Liver (tissue), 2 donors: ENCODE results near the gene RNF214.

Experiments
- GABPA ChIP-seq, 2 donors: IDR thresholded peaks in 1 of 2; conservative IDR thresholded peaks in 1 of 2; 2 replicates each; pipeline ENCODE4 v1.6.1; 2016; ENCODE audit warnings: antibody characterized with exemption in 2 of 2, mild to moderate bottlenecking in 1 of 2, moderate library complexity in 1 of 2
- RAD21 ChIP-seq, 2 donors: IDR thresholded peaks; 2 replicates each; pipeline ENCODE4 v1.6.1; 2016; ENCODE audit warnings: antibody characterized with exemption in 2 of 2, mild to moderate bottlenecking in 2 of 2
- donor health status: healthy.

- no peak for TF ChIP-seq GABPA (IDR thresholded peaks at IDR 0.05 in 1 of 2, conservative IDR thresholded peaks at IDR 0.05 in 1 of 2)
- TF ChIP-seq RAD21 (IDR thresholded peaks at IDR 0.05): no peak
Measured at GRCh38 chr11:117298195-117298594, 65.7 kb downstream of the RNF214 start.
